Activated naive CD4-positive, alpha-beta T cell treated with anti-CD3 and anti-CD28 coated beads for 36 hours (primary cell): ENCODE data around the gene PXMP4. TPM values are rescaled to one million over a fixed set of nuclear protein-coding genes. Genes with fewer than 3 reads are reported as not detected.
A peak's percentile ranks its signal among the peaks of the same experiment; 100 is the strongest.

ENCODE experiments used
- CTCF ChIA-PET: fragments of 350-600 bp; sonication (Branson Sonifier 250); formaldehyde crosslinking; loops from one replicate; lab custom pipeline; 2021; ENCODE audit warnings: antibody characterized with exemption; lab: Charles Lee
- DNase-seq: peaks from one replicate; pipeline ENCODE4 v3.0.0-alpha.2; 2020
- H3K27ac Mint-ChIP-seq: one replicate; pipeline ENCODE4 v1.8.0; 2021; ENCODE audit warnings: mild to moderate bottlenecking, mixed read lengths
- H3K27me3 Mint-ChIP-seq: one replicate; pipeline ENCODE4 v1.8.0; 2021; ENCODE audit warnings: low read depth, mixed read lengths
- H3K36me3 Mint-ChIP-seq: one replicate; pipeline ENCODE4 v1.8.0; 2021; ENCODE audit warnings: low read depth, mixed read lengths
- H3K4me1 Mint-ChIP-seq: one replicate; pipeline ENCODE4 v1.8.0; 2021; ENCODE audit warnings: low read depth, mixed read lengths
- H3K4me3 Mint-ChIP-seq: one replicate; pipeline ENCODE4 v1.8.0; 2021; ENCODE audit warnings: mild to moderate bottlenecking, moderate library complexity, mixed read lengths
- H3K9me3 Mint-ChIP-seq: one replicate; pipeline ENCODE4 v1.8.0; 2021; ENCODE audit warnings: mixed read lengths
- intact Hi-C: fragments of 100-400 bp; cut with micrococcal nuclease; formaldehyde crosslinking; loops from one replicate; pipeline ENCODE4 v1.15.1; 2023
- total RNA-seq, 2 experiments: library from RNA; stranded (reverse); gene quantifications; one replicate each; pipeline ENCODE4 v1.2.3, GENCODE V29; 2021

The PXMP4 gene
- total RNA-seq, 2 experiments from 2014 or later, result 9.5 to 10.3 TPM

DNA sequence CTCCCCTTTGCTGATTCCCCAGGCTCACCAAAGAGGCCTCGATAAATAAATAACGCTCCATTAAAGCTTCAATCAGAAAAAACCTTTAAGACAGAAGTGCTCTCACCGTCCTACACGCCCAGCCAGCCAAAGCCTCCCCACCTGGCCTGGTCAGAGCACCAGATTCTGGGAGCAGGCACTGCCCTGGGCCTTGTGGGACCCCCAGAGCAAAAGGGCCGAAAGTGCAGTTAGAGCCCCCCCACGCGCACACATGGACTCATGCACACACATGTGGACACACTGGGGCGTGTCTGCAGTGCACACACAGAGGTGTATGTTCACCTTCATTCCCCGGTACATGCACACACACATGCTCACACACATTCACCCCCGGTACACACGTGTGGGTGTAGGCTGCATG, 44.0 kb downstream of the PXMP4 start:
- intact Hi-C loops, result no loop called here
- no peak for DNase-seq
- CTCF ChIA-PET, result no interaction called here
- peaks cover 45% of the 10 kb centered on the region for H3K4me1 Mint-ChIP-seq
- H3K9me3 Mint-ChIP-seq, result no peaks in the 10 kb centered on the region
- H3K36me3 Mint-ChIP-seq, result peaks cover 44% of the 10 kb centered on the region
- H3K27ac Mint-ChIP-seq, result no peak overlapping the region
- H3K4me3 Mint-ChIP-seq, result no peak overlapping the region
- no peaks in the 10 kb centered on the region for H3K27me3 Mint-ChIP-seq

DNA sequence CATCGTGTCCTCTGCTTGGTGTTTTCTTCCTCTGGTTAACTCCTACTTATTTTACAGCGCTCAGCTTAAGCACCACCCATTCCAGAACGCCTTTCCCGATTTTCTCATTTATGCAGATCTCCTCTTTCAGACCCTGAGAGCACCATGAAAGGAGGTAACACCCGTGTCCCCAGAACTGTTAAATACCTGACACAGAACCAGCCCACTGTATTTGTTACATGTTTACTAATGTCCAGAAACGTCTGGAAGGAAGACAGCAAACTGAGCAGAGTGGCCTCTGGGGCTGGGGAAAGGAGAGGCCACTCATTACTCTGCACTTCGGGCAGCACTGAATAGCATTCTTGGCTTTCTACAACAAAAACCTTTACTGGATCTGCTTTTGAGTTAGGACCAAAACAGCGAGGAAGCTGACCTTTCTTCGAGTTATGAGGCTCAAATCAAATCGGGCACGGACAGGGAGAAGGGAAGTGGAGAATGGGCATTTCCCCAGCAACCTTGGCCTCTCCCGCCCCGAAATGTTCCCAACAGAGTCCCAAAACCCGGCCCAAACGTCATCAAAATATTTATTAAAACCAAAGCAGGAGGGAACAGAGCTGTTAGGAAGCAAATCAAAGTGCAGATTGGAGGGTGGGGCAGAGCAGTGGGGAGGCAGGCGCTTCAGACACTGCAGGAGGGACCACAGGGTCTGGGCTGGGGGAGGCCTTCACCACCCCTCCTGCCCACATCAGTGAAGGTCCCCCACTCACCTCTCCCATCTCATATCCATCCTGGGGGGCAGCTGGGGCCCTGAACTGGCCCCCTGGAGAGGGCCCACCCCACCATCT, 44.8 kb downstream of the PXMP4 start:
- intact Hi-C loops, result no loop called here
- no peaks in the 10 kb centered on the region for H3K27me3 Mint-ChIP-seq
- peaks cover 38% of the 10 kb centered on the region for H3K36me3 Mint-ChIP-seq
- peaks cover 38% of the 10 kb centered on the region for H3K4me1 Mint-ChIP-seq
- no peaks in the 10 kb centered on the region for H3K9me3 Mint-ChIP-seq
- CTCF ChIA-PET, result interaction anchor here (0.6 to 0.8 kb wide), 2 partner anchors 53 to 114 kb away, joined by 3 read pairs; no protein-coding TSS in a partner anchor
- DNase-seq, result no peak
- no peak overlapping the region for H3K27ac Mint-ChIP-seq
- peak overlapping the region; percentile 41 for H3K4me3 Mint-ChIP-seq

DNA sequence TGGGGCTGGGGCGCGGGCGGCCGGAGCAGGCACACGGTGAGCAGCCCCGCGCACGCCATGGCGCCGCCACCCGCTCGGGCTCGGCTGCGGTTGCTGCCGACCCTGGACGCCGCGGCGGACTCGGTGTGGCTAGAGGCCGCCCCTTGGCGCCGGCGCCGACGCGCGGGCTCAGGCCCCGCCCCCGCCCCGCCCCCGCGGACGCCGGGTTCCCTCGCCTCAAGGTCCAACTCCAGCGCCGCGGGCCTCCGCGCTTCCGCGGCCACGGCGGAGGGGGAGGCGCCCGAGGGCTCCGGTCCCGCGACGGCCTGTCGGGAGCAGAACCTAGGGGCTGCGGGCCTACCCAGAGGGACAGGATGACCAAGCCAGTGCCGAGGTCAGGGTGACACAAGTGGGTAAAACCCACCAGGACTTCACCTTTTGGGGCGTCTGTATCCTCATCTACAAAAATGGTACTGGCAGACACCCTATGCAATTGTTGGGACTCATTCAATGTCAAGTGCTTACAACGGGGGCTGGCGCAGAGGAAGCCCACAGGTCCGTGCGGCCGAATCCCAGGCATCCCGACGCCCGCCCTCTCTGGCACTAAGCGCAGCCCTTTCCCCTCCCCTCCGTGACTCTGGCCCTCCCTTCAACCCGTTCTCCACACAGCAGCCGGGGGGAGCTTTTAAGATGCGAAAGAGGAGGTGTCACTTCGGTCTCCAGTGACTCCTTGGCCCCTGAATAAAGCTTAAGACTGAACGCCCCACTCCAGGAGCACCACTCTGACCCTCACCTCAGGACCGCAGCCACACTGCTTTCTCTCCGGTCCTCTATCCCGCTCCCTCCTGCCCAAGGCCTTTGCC, 45.6 kb downstream of the PXMP4 start, which contains the start of gene NECAB3:
Gene NECAB3 (minus strand): TSS at position 135 of the 842 bp plus-strand sequence. CDS start 76 bp downstream, at position 59.
- H3K9me3 Mint-ChIP-seq, result no peaks in the 10 kb centered on the region
- peaks cover 30% of the 10 kb centered on the region for H3K36me3 Mint-ChIP-seq
- DNase-seq, result peak; percentile 56
- H3K4me3 Mint-ChIP-seq, result peak within 1 kb of the TSS; percentile 82
- no peaks in the 10 kb centered on the region for H3K27me3 Mint-ChIP-seq
- peaks cover 29% of the 10 kb centered on the region for H3K4me1 Mint-ChIP-seq
- peak within 1 kb of the TSS; percentile 52 for H3K27ac Mint-ChIP-seq
- intact Hi-C loops, result loop anchor here (1.0 kb wide), 2 partner anchors 11 to 12 kb away; partner anchors contain the start of gene E2F1
- CTCF ChIA-PET, result interaction anchor here (0.6 to 0.8 kb wide), 2 partner anchors 54 to 115 kb away, joined by 3 read pairs; no protein-coding TSS in a partner anchor

DNA sequence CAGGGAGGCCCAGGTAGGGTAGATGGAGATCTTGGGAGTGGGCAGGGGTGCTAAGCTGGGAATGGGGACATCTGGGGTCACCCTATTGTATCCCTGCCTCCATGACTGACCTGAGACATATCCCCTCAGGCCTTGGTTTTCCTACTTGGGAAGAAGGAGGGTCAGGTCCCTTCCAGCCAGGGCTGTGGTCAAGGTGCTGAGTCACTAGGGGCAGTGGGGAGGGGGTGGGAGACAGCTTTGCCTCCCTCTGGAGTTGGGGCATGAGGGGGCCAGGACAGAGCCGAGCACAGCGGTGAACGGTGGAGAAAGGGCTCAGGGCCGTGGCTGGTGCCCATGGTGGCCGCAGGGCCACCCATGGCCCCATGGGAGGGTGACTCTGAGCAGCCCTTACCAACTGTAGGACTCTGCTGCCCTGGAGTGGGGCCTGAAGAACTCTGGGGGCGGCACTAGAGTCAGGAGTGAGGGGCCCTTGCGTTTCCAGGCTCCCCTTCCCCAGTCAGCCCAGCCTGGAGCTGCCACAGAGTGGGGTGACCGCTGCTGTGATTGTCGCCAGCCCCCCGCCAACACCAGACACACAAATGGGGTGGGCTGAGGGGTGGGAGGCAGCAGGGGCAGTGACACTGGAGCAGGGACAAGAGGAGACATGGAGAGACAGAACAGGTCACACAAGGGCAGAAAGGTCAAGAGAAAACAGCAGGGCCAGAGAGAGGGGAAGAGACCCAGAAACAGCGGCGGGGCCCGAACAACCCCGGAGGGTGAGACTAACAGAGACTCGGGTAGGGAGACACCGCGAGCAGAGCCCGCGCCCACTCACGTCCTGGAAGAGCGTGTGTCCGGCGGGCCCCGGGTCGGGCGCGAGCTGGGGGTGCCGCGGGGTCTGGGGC, 46.5 kb downstream of the PXMP4 start:
- Mint-ChIP-seq H3K9me3 (no peaks in the 10 kb centered on the region), H3K27me3 (no peaks in the 10 kb centered on the region), H3K4me1 (peaks cover 21% of the 10 kb centered on the region), H3K4me3 (peak overlapping the region; percentile 82), H3K36me3 (peaks cover 22% of the 10 kb centered on the region), H3K27ac (peak overlapping the region; percentile 52)
- CTCF ChIA-PET, result no interaction called here
- intact Hi-C loops, result loop anchor here (1.0 kb wide), 2 partner anchors 10 to 13 kb away; partner anchors contain the start of gene E2F1
- DNase-seq, result no peak

DNA sequence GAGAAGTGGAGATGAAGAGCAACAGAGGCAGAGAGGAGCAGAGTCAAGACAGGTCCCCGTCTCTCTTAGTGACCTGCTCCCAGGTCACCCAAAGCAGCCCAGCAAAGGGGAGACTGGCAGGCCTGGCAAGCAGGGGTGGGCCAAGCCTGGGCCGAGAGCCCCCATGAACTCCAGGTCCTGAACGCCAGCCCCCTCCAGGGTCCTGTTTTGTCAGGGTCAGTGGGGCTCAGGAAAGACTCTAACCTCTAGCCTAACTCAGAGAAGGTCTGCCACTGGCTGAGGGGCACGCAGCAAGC, 47.0 kb downstream of the PXMP4 start:
- H3K27me3 Mint-ChIP-seq, result no peaks in the 10 kb centered on the region
- no peaks in the 10 kb centered on the region for H3K9me3 Mint-ChIP-seq
- peaks cover 16% of the 10 kb centered on the region for H3K36me3 Mint-ChIP-seq
- CTCF ChIA-PET, result no interaction called here
- H3K27ac Mint-ChIP-seq, result no peak overlapping the region
- DNase-seq, result no peak
- intact Hi-C loops, result no loop called here
- H3K4me3 Mint-ChIP-seq, result peak overlapping the region; percentile 82
- H3K4me1 Mint-ChIP-seq, result peaks cover 21% of the 10 kb centered on the region

DNA sequence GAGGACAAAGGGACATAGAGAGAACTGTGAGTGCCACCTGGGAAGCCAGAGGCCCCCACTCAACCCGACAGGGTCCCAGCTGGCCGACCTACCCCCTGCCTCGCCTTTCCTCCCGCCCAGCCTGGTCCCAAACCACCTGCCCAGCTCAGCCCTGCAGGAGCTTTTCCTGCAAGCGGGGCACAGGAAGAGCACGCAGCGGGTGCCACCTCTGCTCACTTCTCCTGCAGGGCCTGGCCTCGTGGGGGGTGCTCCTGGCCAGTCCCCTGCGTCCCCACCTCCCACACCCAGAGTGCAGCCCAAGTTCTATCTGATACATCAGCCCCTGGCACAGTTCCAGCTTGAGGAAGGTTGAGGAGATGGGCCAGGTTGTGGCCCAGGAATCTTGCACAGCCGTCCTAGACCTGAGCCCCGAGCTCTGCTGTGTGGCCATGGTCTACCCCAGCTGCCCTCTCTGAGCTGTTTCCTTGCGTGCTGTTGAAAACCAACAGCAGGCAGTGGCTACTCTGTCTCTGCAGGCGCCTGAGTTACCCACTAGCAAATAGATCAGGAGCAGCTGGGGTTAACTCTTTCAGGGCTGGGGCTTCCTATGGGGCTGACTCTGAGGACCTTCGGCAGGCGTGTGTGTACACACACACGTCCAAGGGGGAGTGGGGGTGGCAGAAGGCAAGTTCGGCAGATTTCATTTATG, 47.5 kb downstream of the PXMP4 start:
- intact Hi-C loops, result no loop called here
- peaks cover 11% of the 10 kb centered on the region for H3K36me3 Mint-ChIP-seq
- H3K4me1 Mint-ChIP-seq, result peaks cover 21% of the 10 kb centered on the region
- CTCF ChIA-PET, result interaction anchor here (1.3 kb wide), 1 partner anchor 14 kb away, joined by 5 read pairs; no protein-coding TSS in a partner anchor
- no peaks in the 10 kb centered on the region for H3K9me3 Mint-ChIP-seq
- H3K4me3 Mint-ChIP-seq, result peak overlapping the region; percentile 82
- no peaks in the 10 kb centered on the region for H3K27me3 Mint-ChIP-seq
- DNase-seq, result no peak
- no peak overlapping the region for H3K27ac Mint-ChIP-seq

DNA sequence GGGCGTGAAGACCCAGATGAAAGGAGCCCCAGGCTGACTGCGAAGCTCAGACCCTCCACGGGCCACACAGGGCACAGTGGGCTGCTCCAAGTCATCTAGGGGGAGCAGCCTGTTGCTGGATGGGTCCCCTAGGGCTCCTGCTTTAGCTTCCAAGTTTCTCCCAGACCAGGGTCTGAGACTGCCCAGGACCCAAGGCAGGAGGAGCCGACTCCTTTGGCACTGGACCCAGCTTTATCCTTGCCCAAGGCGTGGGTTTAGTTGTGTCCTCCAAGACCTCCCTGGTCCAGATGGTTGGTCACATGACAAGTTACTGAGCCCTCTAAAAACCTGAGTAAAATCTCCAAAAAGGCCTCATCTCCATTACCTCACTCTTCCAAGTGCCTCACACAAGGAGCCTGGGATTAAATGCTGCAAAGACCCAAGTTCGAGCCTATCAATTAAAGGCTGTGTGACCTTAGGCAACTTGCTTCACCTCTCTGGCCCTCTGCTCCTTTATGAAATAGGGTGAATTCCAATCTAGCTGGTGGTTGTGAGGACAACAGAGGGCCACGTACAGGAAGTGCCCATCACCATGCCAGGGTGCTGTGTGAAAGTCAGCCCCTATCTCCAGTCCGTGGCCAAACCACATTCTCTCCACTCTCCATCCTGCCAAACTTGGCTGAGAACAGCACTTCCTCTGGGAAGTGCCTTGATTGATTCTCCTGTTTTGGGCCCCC, 48.4 kb downstream of the PXMP4 start:
- H3K27ac Mint-ChIP-seq, result no peak overlapping the region
- peaks cover 21% of the 10 kb centered on the region for H3K4me1 Mint-ChIP-seq
- peaks cover 5% of the 10 kb centered on the region for H3K36me3 Mint-ChIP-seq
- intact Hi-C loops, result no loop called here
- no peak for DNase-seq
- H3K9me3 Mint-ChIP-seq, result no peaks in the 10 kb centered on the region
- no peaks in the 10 kb centered on the region for H3K27me3 Mint-ChIP-seq
- CTCF ChIA-PET, result interaction anchor here (0.6 to 1.3 kb wide), 2 partner anchors 15 to 78 kb away, joined by 3 to 5 read pairs; no protein-coding TSS in a partner anchor
- H3K4me3 Mint-ChIP-seq, result no peak overlapping the region

DNA sequence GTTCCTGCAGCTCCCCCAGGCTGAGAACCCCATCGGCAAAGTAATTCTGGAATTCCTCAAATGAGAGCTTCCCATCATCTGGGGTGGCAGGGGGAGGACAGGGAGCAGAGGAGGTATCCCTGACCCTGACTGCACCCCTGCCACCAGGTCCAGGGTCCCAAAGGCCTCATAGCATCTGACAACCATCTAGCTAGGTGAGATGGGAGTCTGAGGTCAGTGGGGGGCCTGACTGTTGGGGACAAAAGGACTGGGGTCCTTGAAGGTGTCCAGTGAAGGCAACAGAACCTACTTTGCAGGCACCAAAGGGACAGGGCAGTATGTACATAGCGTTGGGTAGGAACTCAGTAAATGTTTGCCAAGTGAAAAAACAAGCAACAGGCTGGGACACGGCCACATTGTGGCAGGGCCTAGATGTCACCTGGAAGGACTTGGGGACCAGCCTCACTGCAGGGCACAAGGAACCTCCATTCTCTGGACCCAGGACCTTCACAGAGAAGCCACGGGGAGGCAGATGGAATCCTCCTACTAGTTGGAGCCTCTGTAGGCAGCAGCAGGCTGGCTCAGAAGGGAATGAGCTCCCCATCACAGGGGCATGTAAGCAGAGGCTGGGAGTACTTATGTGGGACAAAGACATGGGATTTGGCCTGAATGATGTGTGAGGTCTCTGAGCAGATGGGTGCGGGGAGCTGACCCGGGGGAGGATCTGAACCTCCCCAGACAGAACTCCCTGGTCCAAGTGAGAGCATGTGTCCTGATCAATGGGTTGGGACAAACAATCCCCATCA, 49.2 kb downstream of the PXMP4 start:
- DNase-seq, result no peak
- CTCF ChIA-PET, result interaction anchor here (0.6 to 1.3 kb wide), 3 partner anchors 16 to 213 kb away, joined by 3 to 5 read pairs (median 3); no protein-coding TSS in a partner anchor
- Mint-ChIP-seq H3K9me3 (no peaks in the 10 kb centered on the region), H3K36me3 (no peaks in the 10 kb centered on the region), H3K27ac (no peak overlapping the region), H3K4me1 (peaks cover 28% of the 10 kb centered on the region), H3K27me3 (no peaks in the 10 kb centered on the region), H3K4me3 (no peak overlapping the region)
- intact Hi-C loops, result no loop called here

DNA sequence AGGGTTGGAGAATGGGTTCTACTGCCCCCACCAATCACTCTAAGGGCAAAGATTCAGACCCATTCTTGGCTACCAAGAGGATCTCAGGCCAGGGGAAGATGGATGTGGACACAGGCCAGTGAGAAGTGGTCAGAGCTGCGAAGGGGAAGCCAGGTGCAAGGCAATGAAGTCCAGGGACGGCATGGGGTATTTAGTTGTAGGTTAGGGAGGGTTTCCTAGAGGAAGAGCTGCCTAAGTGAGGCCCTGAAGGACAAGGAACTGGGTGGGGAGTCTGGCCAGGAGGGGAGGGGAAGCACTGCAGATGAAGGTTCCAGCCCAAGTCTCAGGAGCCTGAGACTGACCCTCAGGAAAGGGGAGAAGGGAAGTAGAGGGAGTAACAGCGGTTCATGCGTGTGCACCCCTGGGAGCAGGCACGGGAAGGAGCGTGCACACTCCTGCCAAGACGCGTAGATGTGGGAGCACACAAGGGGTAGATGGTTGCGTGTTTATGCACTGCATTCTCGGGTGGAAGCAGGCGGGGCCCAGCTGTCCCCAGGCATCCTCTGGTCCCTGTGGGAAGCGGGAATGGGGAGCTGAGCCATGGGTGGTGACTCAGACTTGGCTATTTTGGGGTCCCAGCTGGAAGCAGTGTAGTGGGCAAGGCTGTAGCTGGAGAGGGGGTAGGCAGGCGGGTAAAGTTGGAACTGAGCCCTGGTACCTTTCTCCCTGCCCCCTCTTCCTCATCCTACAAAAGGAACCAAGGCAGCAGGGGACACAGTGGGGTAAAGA, 50.1 kb downstream of the PXMP4 start:
- DNase-seq, result no peak
- intact Hi-C loops, result loop anchor here (5.0 to 10.0 kb wide), 4 partner anchors 142 to 695 kb away; partner anchors contain the start of genes CHMP4B, RALY and SNTA1
- CTCF ChIA-PET, result interaction anchor here (0.7 to 3.9 kb wide), 3 partner anchors 10 to 213 kb away, joined by 3 to 36 read pairs (median 5); no protein-coding TSS in a partner anchor
- Mint-ChIP-seq H3K27ac (no peak overlapping the region), H3K36me3 (no peaks in the 10 kb centered on the region), H3K9me3 (no peaks in the 10 kb centered on the region), H3K4me3 (no peak overlapping the region), H3K4me1 (peaks cover 30% of the 10 kb centered on the region), H3K27me3 (no peaks in the 10 kb centered on the region)
